Prostate gland (tissue), 2 donors: ENCODE results near the gene BBS2. TPM values are rescaled to one million over a fixed set of nuclear protein-coding genes. Genes with fewer than 3 reads are reported as not detected.

Experiments
- DNase-seq: peaks from one replicate; pipeline ENCODE4 v3.0.0-alpha.2; 2019; ENCODE audit warnings: low spot score
- H3K27ac ChIP-seq, 2 donors: fragments of 200-600 bp; sonication (generic); 2 replicates each; pipeline ENCODE4 v1.5.1; 2017 to 2019
- H3K27me3 ChIP-seq: fragments of 200-600 bp; sonication (generic); replicated peaks from 2 replicates; pipeline ENCODE4 v1.5.1; 2019; ENCODE audit not compliant: insufficient read depth
- H3K36me3 ChIP-seq, 2 donors: fragments of 200-600 bp; sonication (generic); 1 replicate in 1 of 2; 2 replicates in 1 of 2; pipeline versions ENCODE4 v1.5.1 to v1.8.1; 2017 to 2019
- H3K4me1 ChIP-seq: fragments of 200-600 bp; sonication (generic); replicated peaks from 2 replicates; pipeline ENCODE4 v1.5.1; 2019
- H3K4me3 ChIP-seq, 2 donors: fragments of 200-600 bp; sonication (generic); 2 replicates each; pipeline ENCODE4 v1.5.1; 2017 to 2019
- H3K9me3 ChIP-seq: fragments of 200-600 bp; sonication (generic); 2 replicates; pipeline ENCODE4 v1.5.1; 2017
- POLR2A ChIP-seq: fragments of 450-650 bp; IDR thresholded peaks from one replicate; pipeline ENCODE4 v1.6.1; 2016; ENCODE audit warnings: antibody characterized with exemption, mild to moderate bottlenecking
- POLR2AphosphoS5 ChIP-seq: sonication (generic); formaldehyde crosslinking; IDR thresholded peaks from one replicate; pipeline ENCODE4 v1.6.1; 2017; ENCODE audit warnings: antibody characterized with exemption
- WGBS: methylation state at CpG from one replicate; pipeline ENCODE4 v1.1.5; 2018; 5-methylcytosine and 5-hydroxymethylcytosine counted together
- intact Hi-C: fragments of 100-400 bp; cut with DNase I; formaldehyde crosslinking; loops from one replicate; pipeline ENCODE4 v1.14.2; 2022
- total RNA-seq, 2 donors: library from RNA; depleted of rRNA; stranded (reverse); fragments of >200 nt; gene quantifications; one replicate each; pipeline ENCODE4 v1.1.0, GENCODE V29; 2016
- TF ChIP-seq, protein P1 (sequence below), 4 experiments: fragments of 200-600 bp in 2 of 4; fragments of 450-650 bp in 2 of 4; sonication (generic) in 2 of 4; IDR thresholded peaks; 1 replicate in 3 of 4; 2 replicates in 1 of 4; pipeline ENCODE4 v1.5.1; 2016 to 2019; ENCODE audit warnings: antibody characterized with exemption in 4 of 4, mild to moderate bottlenecking in 2 of 4, moderate library complexity in 2 of 4

The BBS2 gene
- total RNA-seq, 2 donors from 2014 or later = 68.9 to 70.5 TPM

DNA sequence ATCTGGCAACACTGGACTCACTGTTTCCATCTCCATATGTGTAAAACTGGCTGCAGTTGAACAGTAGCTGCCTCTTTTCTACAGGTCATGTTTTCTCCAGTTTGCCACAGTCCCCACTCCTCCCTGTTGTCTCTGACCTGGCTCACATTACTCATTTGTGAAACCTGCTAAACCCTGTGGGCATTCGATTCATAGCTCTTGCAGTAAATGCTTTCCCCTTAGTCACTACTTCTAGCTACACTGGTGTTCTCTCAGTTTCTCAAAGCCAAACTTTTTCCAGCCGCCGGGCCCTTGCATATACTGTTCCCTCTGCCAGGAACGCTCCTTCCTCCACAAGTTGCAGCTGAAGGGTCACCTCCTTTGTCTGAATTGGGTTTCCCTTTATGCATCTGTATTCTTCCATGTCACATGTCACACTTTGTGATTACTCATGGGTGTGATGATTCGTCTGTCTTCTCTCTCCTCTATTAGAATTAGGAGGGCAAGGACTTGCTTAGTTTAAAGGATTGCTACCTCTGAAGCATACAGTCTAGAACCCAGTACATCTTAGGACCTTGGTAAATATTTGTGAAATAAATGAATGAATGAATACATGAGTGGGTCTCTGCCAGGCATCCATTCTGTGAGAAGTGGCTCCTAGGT is 30.0 kb upstream of the BBS2 start:
- no peak overlapping the region for H3K4me3 ChIP-seq
- H3K27me3 ChIP-seq = no peaks in the 10 kb centered on the region
- H3K4me1 ChIP-seq = peaks cover 7% of the 10 kb centered on the region
- intact Hi-C loops = no loop called here
- H3K36me3 ChIP-seq = no peaks in the 10 kb centered on the region
- TF ChIP-seq POLR2AphosphoS5 (no peak), POLR2A (no peak)
- TF ChIP-seq, protein P1, sequence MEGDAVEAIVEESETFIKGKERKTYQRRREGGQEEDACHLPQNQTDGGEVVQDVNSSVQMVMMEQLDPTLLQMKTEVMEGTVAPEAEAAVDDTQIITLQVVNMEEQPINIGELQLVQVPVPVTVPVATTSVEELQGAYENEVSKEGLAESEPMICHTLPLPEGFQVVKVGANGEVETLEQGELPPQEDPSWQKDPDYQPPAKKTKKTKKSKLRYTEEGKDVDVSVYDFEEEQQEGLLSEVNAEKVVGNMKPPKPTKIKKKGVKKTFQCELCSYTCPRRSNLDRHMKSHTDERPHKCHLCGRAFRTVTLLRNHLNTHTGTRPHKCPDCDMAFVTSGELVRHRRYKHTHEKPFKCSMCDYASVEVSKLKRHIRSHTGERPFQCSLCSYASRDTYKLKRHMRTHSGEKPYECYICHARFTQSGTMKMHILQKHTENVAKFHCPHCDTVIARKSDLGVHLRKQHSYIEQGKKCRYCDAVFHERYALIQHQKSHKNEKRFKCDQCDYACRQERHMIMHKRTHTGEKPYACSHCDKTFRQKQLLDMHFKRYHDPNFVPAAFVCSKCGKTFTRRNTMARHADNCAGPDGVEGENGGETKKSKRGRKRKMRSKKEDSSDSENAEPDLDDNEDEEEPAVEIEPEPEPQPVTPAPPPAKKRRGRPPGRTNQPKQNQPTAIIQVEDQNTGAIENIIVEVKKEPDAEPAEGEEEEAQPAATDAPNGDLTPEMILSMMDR (IDR thresholded peaks at IDR 0.05) = no peak
- H3K27ac ChIP-seq = no peak overlapping the region
- no peak for DNase-seq
- WGBS = 94% methylated on average over 5 of the region's 5 CpGs
- no peaks in the 10 kb centered on the region for H3K9me3 ChIP-seq

DNA sequence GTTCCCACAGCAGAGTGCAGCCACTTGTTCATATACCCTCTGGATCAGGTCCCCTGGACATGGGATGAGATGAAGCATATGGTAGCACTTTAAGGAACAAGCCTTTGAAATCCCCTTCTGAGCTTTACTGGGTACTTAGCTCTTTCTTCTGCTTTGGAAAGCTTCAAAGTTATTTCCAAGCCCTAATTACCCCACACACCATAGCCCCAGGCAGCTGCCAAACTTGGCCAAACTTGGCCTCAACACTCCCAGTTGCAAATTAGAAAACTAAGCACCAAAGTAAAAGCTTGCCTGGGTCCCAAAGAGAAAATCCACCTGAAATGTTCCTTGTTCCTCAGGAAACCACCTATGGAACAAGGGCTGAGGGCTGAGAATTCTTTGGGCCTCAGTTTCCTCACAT is 29.3 kb upstream of the BBS2 start:
- H3K27me3 ChIP-seq = no peaks in the 10 kb centered on the region
- no peaks in the 10 kb centered on the region for H3K36me3 ChIP-seq
- H3K4me3 ChIP-seq = no peak overlapping the region
- H3K9me3 ChIP-seq = no peaks in the 10 kb centered on the region
- H3K27ac ChIP-seq = no peak overlapping the region
- TF ChIP-seq, protein P1 (IDR thresholded peaks at IDR 0.05) = no peak
- TF ChIP-seq POLR2A (no peak), POLR2AphosphoS5 (no peak)
- DNase-seq = no peak
- intact Hi-C loops = no loop called here
- peaks cover 7% of the 10 kb centered on the region for H3K4me1 ChIP-seq

DNA sequence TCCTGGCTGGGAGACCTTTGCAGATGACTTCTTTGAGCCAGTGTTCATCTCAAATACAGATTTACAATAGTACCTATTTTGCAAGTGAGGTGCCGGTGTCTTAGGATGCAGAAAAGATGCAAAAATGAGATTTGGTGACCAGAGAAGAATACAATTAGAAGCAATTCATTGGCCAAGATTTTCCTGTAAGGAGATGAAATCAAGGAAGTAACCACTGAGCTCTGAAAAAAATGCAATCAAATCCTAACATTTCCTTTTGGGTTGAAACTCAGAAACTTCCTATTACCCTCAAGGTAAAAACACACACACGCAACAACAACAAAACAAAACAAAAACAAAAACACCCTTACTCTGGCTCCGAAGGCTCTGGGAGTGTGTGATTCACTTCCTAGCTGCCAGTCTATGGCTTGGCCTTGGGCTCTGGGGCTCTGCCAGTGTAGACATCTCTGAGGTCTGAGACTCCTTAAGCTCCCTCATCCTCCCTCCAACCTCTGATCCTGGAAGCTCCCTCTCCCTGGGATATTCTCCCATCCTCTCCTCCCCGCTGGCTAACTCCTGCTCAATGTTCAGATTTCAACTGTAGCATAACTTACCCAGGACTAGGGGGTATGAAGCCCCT is 28.2 kb upstream of the BBS2 start:
- Histone ChIP-seq H3K9me3 (no peaks in the 10 kb centered on the region), H3K27me3 (no peaks in the 10 kb centered on the region), H3K27ac (no peak overlapping the region), H3K4me1 (peaks cover 7% of the 10 kb centered on the region), H3K4me3 (no peak overlapping the region), H3K36me3 (no peaks in the 10 kb centered on the region)
- 77% methylated on average over 4 of the region's 4 CpGs for WGBS
- DNase-seq = no peak
- intact Hi-C loops = no loop called here
- TF ChIP-seq POLR2AphosphoS5 (no peak), POLR2A (no peak)
- TF ChIP-seq, protein P1 (IDR thresholded peaks at IDR 0.05) = no peak

DNA sequence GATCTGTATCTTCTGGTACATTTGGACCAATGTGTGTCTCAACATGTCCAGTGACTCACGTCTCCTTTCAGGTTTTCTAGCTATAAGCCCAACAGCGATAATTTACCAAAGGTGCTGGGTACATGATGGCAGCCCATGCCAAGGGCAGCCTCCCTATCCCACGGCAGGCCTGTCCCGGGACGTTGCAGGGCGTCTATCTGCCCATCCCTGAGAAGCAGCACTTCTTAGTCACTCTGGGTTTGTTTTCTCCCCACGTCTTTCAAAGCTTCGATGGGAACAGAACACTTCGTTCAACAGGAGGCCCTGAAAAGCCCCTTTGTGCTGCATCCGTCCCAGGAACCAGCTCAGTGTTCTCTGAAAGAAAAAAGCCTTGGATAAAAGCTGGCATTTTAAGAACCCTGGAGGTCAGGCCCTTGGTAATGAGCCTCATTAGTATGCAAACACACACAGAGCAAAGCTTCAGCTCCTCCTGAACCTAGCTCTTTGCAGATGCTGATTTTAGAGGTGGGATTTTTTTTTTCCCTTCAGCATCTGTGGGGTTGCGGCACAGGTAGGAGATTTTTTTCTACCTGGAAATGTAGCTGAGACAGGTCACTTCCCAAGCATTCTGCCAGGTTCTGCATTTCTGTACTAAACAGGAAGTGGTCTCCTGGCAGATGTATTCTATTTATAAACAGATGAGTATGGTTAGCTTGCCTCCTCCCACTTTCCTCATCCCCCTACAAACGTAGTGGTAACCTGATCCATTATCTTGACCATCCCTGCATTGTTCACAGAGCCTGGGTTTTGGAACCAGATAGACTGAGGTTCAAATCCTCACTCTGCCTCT is 27.5 kb upstream of the BBS2 start:
- Histone ChIP-seq H3K4me1 (peaks cover 2% of the 10 kb centered on the region), H3K27ac (no peak overlapping the region), H3K9me3 (no peaks in the 10 kb centered on the region), H3K36me3 (no peaks in the 10 kb centered on the region), H3K27me3 (no peaks in the 10 kb centered on the region), H3K4me3 (no peak overlapping the region)
- peak; percentile 24 for DNase-seq
- WGBS = 21% methylated on average over 12 of the region's 12 CpGs
- TF ChIP-seq POLR2AphosphoS5 = peak; percentile 6
- TF ChIP-seq POLR2A = no peak
- intact Hi-C loops = no loop called here

DNA sequence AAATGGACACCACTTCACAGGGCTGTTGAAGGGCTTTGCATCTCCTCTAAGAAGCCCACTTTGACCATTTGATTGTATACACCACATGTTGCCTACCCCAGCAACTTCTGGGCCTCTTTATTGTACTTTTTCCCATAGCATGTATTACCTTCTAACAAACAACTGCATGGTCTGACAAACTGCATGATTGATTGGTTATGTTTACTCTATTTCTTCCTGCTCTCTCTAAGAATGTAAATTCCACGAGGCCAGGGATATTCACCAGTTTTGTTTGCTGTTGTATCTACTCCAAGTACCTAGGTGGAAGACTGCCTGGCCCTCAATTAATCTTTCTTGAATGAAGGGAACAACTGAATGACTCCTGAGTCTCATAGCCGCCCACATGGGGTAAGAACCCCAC is 22.2 kb upstream of the BBS2 start:
- WGBS = 20% methylated on average over 2 of the region's 2 CpGs
- TF ChIP-seq POLR2AphosphoS5 = no peak
- TF ChIP-seq, protein P1 (IDR thresholded peaks at IDR 0.05) = no peak
- TF ChIP-seq POLR2A = no peak
- Histone ChIP-seq H3K27me3 (no peaks in the 10 kb centered on the region), H3K4me3 (no peak overlapping the region), H3K36me3 (no peaks in the 10 kb centered on the region), H3K27ac (no peak overlapping the region), H3K9me3 (no peaks in the 10 kb centered on the region), H3K4me1 (no peaks in the 10 kb centered on the region)
- intact Hi-C loops = no loop called here
- no peak for DNase-seq
